GM12892 (cell line): ENCODE data around the gene MYO7A.
A peak's percentile ranks its signal among the peaks of the same experiment; 100 is the strongest.

Experiments used
- DNase-seq: peaks from one replicate; pipeline ENCODE4 v3.0.0; 2011; ENCODE audit not compliant: insufficient read length
- FAIRE-seq: peaks from 2 replicates; lab custom pipeline; 2011; peaks lifted over from hg19 to GRCh38; lab: Jason Lieb, UNC
- POLR2A ChIP-seq: IDR thresholded peaks from 2 replicates; pipeline ENCODE4 v1.6.1; 2011; ENCODE audit warnings: low read depth, low read length, control low read depth
- POLR2AphosphoS5 ChIP-seq: IDR thresholded peaks from 2 replicates; pipeline ENCODE4 v1.6.1; 2011; ENCODE audit warnings: low read depth, low read length, control low read depth
- TAF1 ChIP-seq: IDR thresholded peaks from 2 replicates; pipeline ENCODE4 v1.6.1; 2011; ENCODE audit warnings: low read depth, mild to moderate bottlenecking, control low read depth, low read length, borderline replicate concordance

The MYO7A gene

DNA sequence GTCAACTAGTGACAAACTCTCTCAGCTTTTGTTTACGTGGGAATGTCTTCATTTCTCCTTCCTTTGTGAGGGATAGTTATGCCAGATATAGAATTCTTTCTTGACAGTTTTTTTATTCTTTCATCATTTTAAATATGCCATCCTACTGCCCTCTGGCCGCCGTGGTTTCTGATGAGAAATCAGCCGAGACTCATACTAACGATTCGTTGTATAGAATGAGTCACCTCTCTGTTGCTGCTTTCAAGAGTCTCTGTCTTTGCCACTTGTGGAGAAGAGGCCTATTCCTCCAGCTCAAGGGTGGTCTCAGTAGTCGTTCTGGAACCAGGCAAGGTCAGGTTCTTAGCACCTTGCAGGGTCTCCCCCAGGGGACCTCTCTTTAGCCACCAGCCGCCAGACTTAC lies 8.0 kb downstream of the MYO7A start:
- no peak for DNase-seq
- TF ChIP-seq TAF1 (no peak), POLR2AphosphoS5 (no peak), POLR2A (no peak)
- FAIRE-seq: no peak

DNA sequence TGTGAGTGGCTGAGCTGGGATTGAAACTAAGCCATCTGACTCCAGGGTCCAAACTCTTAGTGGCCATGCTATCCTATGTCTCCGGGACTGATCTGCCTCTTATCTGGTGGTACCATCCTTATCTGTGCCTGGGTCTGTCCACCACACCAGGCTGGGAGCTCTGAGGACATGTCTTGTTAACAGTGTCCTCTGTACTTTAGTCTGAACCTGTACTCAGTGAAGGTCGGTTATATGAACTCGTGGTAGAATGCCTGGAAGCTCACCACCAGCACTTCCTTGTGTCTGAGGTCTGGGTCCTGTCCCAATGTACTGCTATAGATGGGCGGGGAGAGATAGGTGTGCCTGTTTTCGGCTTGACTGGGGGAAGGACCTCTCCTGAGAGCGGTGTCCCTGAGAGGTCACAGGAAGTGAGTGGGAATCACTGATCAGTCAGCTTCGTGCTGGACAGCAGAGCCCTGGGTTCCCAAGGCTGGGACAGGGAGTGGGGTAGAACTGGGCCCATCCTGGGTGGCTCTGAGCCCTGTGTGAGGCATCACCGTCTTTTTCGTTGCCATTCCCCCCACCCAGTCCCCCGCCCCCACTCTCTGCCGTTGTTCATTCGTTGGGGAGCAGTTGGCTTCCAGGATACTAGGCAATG lies 8.9 kb downstream of the MYO7A start:
- TF ChIP-seq POLR2A (no peak), TAF1 (no peak), POLR2AphosphoS5 (no peak)
- no peak for DNase-seq
- no peak for FAIRE-seq

DNA sequence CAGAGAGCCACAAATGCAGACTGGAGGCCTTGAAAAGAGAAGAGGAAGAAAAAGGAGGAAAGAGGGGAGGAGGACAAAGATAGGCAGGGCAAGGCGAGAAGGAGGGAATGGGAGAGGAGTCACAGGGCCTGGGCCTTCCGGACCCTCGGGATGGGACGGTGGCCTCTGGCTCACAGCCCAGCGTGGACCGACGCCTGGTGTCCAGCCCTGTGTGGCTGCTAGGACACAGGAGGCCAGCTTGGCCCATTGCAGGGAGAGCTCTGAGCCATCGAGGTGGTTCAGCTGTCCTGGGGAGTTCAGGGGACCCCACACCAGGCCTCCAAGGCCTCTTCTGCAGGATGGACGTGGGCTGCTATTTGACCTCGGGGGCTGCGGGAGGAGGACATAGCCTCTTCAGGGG lies 9.4 kb downstream of the MYO7A start:
- DNase-seq (no peak), FAIRE-seq (no peak)
- TF ChIP-seq POLR2A (no peak), POLR2AphosphoS5 (no peak), TAF1 (no peak)

DNA sequence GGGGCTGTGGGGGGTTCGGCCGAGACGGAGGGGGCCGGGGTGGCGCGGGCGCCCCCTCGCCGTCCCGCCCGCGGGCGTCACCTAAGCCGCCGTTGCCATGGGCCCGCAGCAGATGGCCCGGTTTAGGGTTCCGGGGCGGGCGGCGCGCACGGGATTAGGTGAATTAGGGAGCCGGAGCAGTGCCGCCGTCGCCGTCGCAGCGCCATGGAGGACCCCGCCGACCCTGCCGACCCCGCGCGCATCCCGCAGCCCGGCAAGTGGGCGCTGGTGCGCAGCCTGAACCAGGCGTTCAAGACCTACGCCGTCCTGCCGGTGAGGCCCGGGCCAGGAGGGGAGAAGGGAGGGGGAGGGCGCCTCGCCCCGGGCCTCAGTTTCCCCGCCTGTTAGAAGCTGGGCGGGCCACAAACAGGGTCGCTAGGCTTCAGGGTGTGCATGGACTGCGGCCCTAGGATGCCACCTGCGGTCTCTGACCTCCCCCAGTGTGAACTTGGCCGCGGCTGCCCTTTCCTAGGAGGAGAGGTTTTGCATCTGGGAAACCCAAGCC lies 10.1 kb downstream of the MYO7A start:
- no peak for FAIRE-seq
- DNase-seq: no peak
- no peak for TF ChIP-seq POLR2AphosphoS5
- TF ChIP-seq POLR2A: no peak
- TF ChIP-seq TAF1: no peak

DNA sequence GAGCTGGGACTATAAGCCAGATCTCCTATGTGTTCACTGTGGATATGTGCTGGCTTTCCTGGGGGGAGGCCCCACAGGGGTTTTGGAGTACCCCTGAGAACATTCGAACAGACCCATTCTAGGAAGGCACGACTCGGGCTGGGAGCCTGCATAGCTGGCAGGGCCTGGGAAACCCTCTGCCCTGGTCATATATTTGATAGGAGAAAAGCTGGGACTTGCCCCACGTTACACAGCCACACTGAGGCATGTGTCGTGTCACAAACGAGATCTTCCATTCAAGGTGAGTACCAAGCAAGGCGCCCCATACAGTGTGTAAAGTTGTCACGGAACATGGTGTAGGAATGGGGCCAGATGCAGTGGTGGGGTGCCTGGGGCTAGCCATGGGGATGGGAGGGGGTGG lies 11.2 kb downstream of the MYO7A start:
- DNase-seq (no peak), FAIRE-seq (no peak)
- no peak for TF ChIP-seq TAF1
- no peak for TF ChIP-seq POLR2A
- no peak for TF ChIP-seq POLR2AphosphoS5

DNA sequence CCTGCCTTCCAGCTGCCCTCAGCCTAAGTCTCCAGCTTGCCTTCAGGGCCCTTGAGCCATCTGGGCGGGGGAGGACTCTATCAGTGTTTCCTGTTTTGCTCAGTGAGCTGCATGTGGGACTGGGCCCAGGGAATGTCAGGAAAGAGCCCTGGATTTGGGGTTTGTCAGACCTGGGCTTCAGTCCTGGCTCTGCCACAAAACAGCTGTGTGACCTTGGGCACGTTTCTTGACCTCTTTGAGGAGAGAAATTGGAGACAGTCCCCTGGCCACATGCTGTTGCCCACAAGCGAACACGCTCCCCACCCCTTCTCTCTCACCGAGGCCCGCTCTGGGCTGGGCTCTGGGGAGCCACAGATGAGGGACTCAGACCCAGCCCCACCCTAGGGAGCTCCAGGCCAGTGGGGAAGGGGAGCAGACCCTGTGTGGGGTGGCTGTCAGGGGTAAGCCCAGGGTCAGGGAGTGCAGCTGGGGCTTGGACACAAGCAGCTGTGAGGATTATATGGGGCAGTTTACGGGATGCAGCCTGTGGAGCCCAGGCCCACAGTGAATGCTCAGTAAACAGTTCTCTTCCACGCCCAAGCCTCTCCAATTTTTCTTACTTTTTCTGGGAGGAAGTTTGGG lies 12.3 kb downstream of the MYO7A start:
- DNase-seq (no peak), FAIRE-seq (no peak)
- TF ChIP-seq TAF1: no peak
- TF ChIP-seq POLR2A: no peak
- TF ChIP-seq POLR2AphosphoS5: no peak

DNA sequence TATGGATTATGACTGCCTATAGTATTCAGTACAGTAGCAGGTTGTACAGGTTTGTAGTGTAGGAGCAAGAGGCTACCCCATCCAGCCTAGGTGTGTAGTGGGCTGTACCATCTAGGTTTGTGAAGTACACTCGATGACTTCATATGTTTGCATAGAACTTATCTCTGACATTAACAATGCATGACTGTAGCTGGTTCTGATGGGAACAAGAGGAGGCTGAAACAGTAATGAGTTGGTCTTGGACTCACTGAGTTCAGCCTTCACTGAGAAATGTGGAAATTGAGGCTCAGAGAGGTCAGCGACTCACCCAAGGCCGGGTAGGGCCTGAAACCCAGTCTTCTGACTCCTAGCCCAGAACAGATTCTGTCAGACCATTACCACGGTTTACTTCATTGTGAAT lies 13.0 kb downstream of the MYO7A start:
- DNase-seq (no peak), FAIRE-seq (peak; percentile 21)
- TF ChIP-seq TAF1: no peak
- no peak for TF ChIP-seq POLR2AphosphoS5
- TF ChIP-seq POLR2A: no peak

DNA sequence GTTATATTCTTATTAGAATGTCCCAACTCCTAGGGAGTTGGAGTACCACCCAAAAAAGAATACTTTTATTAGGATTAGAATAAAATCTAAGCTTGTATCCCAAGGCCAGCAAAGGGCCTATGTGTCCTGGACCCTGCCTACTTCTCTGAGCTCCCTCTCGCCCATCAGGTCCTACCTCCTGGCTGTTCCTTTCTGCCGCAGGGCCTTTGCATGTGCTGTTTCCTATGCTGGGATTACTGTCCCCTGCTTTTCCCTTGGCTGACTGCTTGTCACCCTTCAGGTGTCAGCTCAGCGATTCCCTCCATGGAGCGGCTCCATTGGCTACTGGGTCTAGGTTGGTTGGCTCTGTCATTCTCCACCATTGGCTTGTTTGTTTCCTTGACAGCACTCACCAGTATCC lies 13.4 kb downstream of the MYO7A start:
- no peak for TF ChIP-seq TAF1
- TF ChIP-seq POLR2A: no peak
- TF ChIP-seq POLR2AphosphoS5: no peak
- FAIRE-seq: no peak
- DNase-seq: no peak

DNA sequence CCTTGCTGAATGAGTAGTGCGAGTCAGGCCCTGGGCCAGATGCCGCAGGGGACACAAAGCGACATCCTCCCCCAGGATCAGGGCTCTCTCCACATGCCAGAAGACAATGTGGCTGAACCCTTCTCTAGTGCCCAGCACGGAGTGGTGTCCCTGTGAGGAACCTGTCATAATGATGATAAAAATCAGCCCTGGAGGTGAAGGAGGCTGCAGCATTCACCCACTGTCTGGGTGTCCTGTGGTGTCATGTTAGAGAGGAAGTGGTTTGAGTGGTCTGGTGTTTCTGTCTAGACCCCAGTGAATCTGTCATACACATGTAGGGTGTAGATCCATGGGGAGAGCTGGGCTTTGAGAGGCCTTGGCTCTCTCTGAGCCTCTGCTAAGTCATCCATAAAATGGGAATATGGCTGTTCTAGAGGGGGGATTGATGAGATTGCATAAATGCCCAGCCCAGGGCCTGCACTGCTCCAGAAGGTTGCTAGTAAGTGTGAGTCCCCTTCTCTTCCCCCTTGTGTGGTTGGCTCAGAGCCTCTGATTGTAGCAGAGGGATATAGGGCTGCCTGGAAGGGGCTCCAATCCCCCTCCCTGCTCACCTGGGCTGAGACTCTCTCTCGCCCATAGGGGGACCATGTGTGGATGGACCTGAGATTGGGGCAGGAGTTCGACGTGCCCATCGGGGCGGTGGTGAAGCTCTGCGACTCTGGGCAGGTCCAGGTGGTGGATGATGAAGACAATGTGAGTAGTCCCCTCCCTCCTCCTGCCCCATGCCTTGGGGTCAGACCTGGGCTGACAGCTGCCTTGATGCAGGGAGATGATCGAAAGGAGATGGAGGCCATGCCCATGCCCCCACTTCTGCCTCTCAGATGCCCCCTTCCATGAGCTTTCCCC lies 14.3 kb downstream of the MYO7A start:
- TF ChIP-seq POLR2A: no peak
- TF ChIP-seq POLR2AphosphoS5: no peak
- TF ChIP-seq TAF1: no peak
- FAIRE-seq (no peak), DNase-seq (no peak)

DNA sequence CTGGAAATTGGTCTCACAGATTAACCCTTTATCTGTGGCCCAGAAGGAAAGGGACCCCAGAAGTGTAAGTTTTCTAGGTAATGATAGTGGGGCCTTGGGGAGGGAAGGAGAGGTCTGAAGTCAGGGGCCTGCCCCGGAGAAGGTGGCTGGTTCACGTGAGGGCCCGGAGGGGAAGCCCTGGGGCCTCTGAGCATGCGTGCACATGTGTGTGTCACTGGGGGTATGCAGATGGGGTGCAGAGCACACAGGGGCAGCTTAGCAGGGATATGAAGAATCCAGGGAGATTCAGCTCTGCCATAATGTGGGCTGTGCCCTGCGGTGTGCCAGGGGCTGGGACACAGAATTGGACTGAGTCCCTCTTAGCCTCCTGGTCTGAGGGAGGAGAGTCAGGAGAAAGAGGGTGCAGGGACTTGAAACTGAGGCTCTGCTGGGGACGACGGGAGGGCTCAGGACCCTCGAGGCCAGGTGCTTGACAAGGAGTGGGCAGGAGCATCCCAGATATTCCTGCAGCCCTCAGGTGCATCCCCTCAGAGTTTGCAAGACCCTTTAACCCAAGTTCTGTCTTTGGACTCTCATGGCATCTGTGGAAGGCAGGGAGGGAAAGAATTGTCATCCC lies 15.5 kb downstream of the MYO7A start:
- no peak for TF ChIP-seq POLR2A
- TF ChIP-seq TAF1: no peak
- no peak for TF ChIP-seq POLR2AphosphoS5
- DNase-seq (no peak), FAIRE-seq (no peak)
